ENCODE measurements around the gene GARRE1. TPM values are rescaled to one million over a fixed set of nuclear protein-coding genes. Genes with fewer than 3 reads are reported as not detected.
"Not testable (repeated sequence)": the region's sequence is repeated elsewhere in the genome, so short reads cannot be mapped to it uniquely, and the experiment has no call there.

The GARRE1 gene
- total RNA-seq, 2 donors from 2014 or later, result 19.6 to 22.0 TPM

- intact Hi-C loops (cut with DNase I, micrococcal nuclease), result no loop called here
- ATAC-seq (peak; percentile 68), DNase-seq (no peak)
These were observed 22.3 kb downstream of the GARRE1 start for GRCh38 chr19:34276614-34277013.

DNA sequence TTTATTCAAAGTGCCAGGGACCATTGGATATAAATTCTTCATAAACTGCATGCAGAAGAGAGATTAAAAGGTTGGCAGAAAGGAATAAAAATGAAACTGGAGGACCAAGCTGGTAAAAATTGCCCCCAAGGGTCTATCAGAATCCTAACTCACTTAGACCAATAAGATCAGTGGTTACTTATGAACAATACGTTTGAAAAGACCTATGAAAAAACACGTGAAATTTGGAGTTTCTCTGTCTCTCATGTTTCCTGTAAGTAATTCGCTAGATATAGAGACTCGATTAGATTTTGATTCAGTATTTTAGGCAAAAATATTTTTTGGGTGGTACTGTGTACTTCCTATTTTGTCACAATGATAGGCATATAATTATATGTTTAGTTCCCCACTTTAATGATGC, 22.9 kb downstream of the GARRE1 start:
- DNase-seq (no peak), ATAC-seq (no peak)
- intact Hi-C loops (cut with DNase I, micrococcal nuclease), result no loop called here

DNA sequence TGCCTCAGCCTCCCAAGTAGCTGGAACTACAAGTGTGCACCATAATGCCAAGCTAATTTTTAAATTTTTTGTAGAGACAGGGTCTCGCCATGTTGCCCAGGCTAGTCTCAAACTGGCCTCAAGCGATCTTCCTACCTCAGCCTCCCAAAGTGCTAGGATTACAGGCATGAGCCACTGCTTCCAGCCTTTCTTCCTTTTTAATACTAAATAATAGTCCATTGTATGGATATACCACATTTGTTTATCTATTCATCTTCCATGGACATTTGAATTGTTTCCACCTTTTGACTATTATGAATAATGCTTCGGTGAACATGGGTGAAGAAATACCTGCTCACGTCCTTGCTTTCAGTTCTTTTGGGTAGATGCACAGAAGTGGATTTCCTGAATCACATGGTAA, 24.4 kb downstream of the GARRE1 start:
- intact Hi-C loops (cut with DNase I, micrococcal nuclease), result no loop called here
- DNase-seq (no peak), ATAC-seq (no peak)

GRCh38 chr19:34281444-34281843, 27.1 kb downstream of the GARRE1 start:
- DNase-seq; ATAC-seq; intact Hi-C loops (cut with DNase I, micrococcal nuclease): not testable (repeated sequence)

- intact Hi-C loops (cut with DNase I, micrococcal nuclease), result no loop called here
- DNase-seq (no peak), ATAC-seq (peak; percentile 58)
These were observed 28.5 kb downstream of the GARRE1 start for GRCh38 chr19:34282611-34283519.

- DNase-seq, result no peak
- no peak for ATAC-seq
- intact Hi-C loops (cut with DNase I, micrococcal nuclease), result no loop called here
These were observed 30.2 kb downstream of the GARRE1 start for GRCh38 chr19:34284505-34284904.

DNA sequence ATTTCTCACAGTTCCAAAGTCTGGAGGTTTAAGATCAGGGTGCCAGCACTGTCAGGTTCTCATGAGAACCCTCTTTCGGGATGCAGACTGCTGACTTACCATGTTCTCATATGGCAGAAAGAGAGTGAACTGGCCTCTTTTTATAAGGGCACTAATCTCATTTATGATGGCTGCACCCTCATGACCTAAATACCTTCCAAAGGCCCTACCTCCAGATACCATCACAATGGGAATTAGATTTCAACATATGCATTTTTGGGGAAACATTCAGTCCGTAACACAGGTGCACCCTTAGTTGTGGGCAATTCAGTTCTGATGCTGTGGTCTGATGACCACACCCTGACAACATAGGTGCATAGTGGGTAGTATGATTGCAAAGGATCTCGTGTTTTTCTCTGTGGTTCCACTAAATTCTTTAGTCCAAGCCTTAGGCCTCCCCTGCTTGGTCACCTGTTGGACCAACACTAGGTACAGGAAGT, 33.3 kb downstream of the GARRE1 start:
- ATAC-seq, result peak; percentile 29
- no peak for DNase-seq
- intact Hi-C loops (cut with DNase I, micrococcal nuclease), result no loop called here

DNA sequence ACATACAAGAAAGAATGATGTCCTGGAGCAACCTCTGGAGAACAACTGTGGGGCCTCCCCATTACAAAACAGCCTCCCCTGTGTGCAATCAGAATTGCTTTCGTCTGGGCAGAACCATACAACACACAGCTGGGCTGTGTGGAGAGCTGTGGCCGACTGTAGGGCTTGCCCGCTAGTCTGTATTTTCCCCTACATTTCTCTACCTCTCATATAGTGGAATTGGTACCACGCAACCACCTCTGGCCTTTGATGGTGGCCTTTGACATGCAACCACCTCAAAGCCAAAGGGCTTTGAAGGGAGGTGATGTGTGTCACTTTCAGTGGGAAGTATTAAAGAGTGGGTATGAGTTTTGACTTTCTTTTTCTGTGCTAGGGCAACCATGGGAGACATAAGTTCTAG, 34.0 kb downstream of the GARRE1 start:
- intact Hi-C loops (cut with DNase I, micrococcal nuclease), result no loop called here
- no peak for DNase-seq
- no peak for ATAC-seq

DNA sequence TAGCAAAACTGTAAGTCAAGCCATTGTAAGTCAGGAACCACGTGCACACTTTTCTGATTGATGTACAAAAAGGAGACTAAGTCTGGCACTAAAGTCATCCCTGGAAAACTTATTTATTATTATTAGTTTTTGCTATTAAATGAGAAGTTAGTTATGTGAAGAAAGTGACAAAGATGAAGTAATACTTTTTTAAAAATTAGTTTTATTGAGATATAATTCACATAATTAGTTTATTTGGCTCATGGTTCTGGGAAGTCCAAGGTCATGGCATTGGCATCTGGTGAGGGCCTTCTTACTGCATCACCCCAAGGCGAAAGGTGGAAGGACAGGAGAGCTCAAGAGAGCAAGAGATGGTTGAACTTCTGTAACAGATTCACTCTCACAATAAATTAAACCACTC, 36.9 kb downstream of the GARRE1 start:
- no peak for DNase-seq
- intact Hi-C loops (cut with DNase I, micrococcal nuclease), result no loop called here
- no peak for ATAC-seq

GRCh38 chr19:34295103-34295502, 40.7 kb downstream of the GARRE1 start:
- ATAC-seq (no peak), DNase-seq (no peak)
- intact Hi-C loops (cut with DNase I, micrococcal nuclease), result no loop called here

DNA sequence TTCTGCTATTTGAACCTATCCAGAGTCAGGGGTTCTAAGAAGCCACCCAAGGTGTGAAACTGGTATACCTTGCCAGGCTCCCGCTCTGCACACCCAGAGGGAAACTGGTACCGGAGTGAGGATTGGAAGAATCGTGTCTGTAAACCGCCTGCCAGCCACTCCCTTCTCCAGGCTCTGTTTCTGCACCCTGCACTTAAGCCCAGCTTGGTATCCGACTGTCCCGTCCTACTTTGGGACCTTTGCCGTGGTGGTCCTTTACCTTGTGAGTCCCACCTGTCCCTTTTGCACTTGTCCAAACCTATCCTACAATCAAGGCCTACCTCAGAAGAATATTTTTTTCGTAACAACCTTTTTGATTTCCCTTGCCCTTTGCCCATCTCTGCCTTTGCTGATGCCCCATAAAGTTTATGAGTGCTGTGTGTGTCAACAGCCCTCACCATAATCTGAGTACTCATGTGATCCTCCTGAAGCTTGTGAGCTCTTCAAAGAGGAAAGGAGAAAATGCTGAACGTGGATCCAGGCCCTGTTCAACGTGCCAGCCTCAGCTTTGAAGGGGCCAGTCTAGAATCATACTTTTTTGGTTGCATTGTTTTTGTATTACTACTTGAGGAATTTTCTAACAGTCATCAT, 44.7 kb downstream of the GARRE1 start:
- intact Hi-C loops (cut with DNase I, micrococcal nuclease), result no loop called here
- ATAC-seq (peak; percentile 91), DNase-seq (peak; percentile 51 to 70)

- intact Hi-C loops (cut with DNase I, micrococcal nuclease), result no loop called here
- ATAC-seq, result peak; percentile 47
These were observed 45.2 kb downstream of the GARRE1 start for GRCh38 chr19:34299576-34299975.

DNA sequence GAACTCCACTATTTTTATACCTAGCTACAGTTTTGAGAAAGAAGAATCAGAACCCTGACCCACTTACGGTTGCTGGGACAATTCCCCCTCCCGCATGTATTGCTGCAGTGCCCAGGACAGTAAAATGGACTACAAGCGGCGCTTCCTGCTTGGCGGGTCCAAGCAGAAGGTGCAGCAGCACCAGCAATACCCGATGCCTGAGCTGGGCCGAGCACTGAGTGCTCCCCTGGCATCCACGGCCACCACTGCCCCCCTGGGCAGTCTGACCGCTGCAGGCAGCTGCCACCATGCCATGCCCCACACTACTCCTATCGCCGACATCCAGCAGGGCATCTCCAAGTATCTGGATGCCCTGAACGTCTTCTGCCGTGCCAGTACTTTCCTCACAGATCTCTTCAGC, 46.0 kb downstream of the GARRE1 start:
- intact Hi-C loops (cut with DNase I, micrococcal nuclease), result no loop called here
- peak in 1 of 2 donors; percentile 44 for DNase-seq
- peak; percentile 60 for ATAC-seq

More at GRCh38 chr19:34299576-34299975, 45.2 kb downstream of the GARRE1 start:
- DNase-seq, result no peak

DNA sequence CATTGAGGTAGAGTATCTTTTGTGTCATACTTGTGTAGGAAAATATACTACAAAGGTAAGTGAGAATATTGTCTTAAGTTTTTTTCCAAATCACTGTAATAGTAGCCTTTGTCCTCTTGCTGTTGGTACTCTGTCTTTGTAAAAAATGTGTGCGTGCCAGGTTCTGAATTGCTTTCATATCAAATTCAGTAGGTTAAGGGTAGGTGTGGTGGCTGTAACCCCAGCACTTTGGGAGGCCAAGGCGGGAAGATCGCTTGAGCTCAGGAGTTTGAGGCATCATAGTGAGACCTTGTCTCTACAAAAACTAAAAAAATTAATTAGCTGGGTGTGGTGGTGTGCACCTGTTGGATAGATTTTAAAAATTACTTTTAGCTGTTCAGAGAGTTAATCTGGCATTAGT, 46.6 kb downstream of the GARRE1 start:
- DNase-seq, result peak in 1 of 2 donors; percentile 29
- ATAC-seq, result peak; percentile 30
- intact Hi-C loops (cut with DNase I, micrococcal nuclease), result no loop called here

Other genes with a start within 250 kb of the GARRE1 start
- 10 to 100 TPM; 78.2 to 79.0 TPM for gene LSM14A, start 82.0 kb upstream of the GARRE1 start, total RNA-seq
- 100 to 1,000 TPM; 265 to 364 TPM for gene GPI, start 110.6 kb downstream of the GARRE1 start, total RNA-seq
- 1 to 10 TPM; 4.3 to 6.3 TPM for gene PDCD2L, start 149.8 kb downstream of the GARRE1 start, total RNA-seq
- gene UBA2, start 173.8 kb downstream of the GARRE1 start, total RNA-seq, result 10 to 100 TPM; 42.8 to 47.4 TPM
- 1 to 10 TPM; 1.6 to 3.4 TPM for gene WTIP, start 227.2 kb downstream of the GARRE1 start, total RNA-seq